ENCODE data around the gene PCDHGA5. TPM values are rescaled to one million over a fixed set of nuclear protein-coding genes. Genes with fewer than 3 reads are reported as not detected.
A peak's percentile ranks its signal among the peaks of the same experiment; 100 is the strongest.
"Not testable (repeated sequence)": the region's sequence is repeated elsewhere in the genome, so short reads cannot be mapped to it uniquely, and the experiment has no call there.

Gene PCDHGA5
- total RNA-seq, 2 donors from 2014 or later = 0.11 TPM; not detected in 1

GRCh38 chr5:141366016-141366896 is 2.3 kb downstream of the PCDHGA5 start:
- no peak for ATAC-seq (replicated peaks)
- Mint-ChIP-seq H3K27ac (no peak overlapping the region), H3K4me1 (peaks cover 13% of the 10 kb centered on the region), H3K36me3 (ENCODE audit: low read depth) (peaks cover 10% of the 10 kb centered on the region), H3K27me3 (peaks cover 62% of the 10 kb centered on the region), H3K9me3 (peaks cover 16% of the 10 kb centered on the region), H3K4me3 (no peak overlapping the region)

- H3K36me3 Mint-ChIP-seq (ENCODE audit: low read depth) = no peaks in the 10 kb centered on the region
- H3K27ac Mint-ChIP-seq = no peak within 1 kb of the TSS
- H3K9me3 Mint-ChIP-seq = peaks cover 10% of the 10 kb centered on the region
- peaks cover 53% of the 10 kb centered on the region for H3K27me3 Mint-ChIP-seq
- H3K4me3 Mint-ChIP-seq = peak within 1 kb of the TSS; percentile 74
- H3K4me1 Mint-ChIP-seq = peaks cover 8% of the 10 kb centered on the region
- ATAC-seq (replicated peaks) = peak; percentile 63
Measured at GRCh38 chr5:141369994-141370848, 6.3 kb downstream of the PCDHGA5 start, which contains the start of gene PCDHGB3. TSS of gene PCDHGB3 (plus strand) at chr5:141370242. CDS start at chr5:141370395, 153 bp downstream.

- peaks cover 8% of the 10 kb centered on the region for H3K9me3 Mint-ChIP-seq
- peaks cover 8% of the 10 kb centered on the region for H3K4me1 Mint-ChIP-seq
- H3K4me3 Mint-ChIP-seq = no peak overlapping the region
- no peaks in the 10 kb centered on the region for H3K36me3 Mint-ChIP-seq (ENCODE audit: low read depth)
- ATAC-seq (replicated peaks) = no peak
- H3K27ac Mint-ChIP-seq = no peak overlapping the region
- peaks cover 46% of the 10 kb centered on the region for H3K27me3 Mint-ChIP-seq
Measured at GRCh38 chr5:141371572-141372475, 7.9 kb downstream of the PCDHGA5 start.

- peaks cover 41% of the 10 kb centered on the region for H3K27me3 Mint-ChIP-seq
- peaks cover 8% of the 10 kb centered on the region for H3K9me3 Mint-ChIP-seq
- H3K27ac Mint-ChIP-seq = no peak within 1 kb of the TSS
- peak within 1 kb of the TSS; percentile 44 for H3K4me3 Mint-ChIP-seq
- no peak for ATAC-seq (replicated peaks)
- no peaks in the 10 kb centered on the region for H3K36me3 Mint-ChIP-seq (ENCODE audit: low read depth)
- H3K4me1 Mint-ChIP-seq = peaks cover 8% of the 10 kb centered on the region
Measured at GRCh38 chr5:141373673-141374317, 9.8 kb downstream of the PCDHGA5 start, which contains the start of gene PCDHGA6. TSS of gene PCDHGA6 (plus strand) at chr5:141373891. CDS start at chr5:141374084, 193 bp downstream.

GRCh38 chr5:141374627-141375026 is 10.7 kb downstream of the PCDHGA5 start:
- peaks cover 41% of the 10 kb centered on the region for H3K27me3 Mint-ChIP-seq
- no peak overlapping the region for H3K4me3 Mint-ChIP-seq
- H3K4me1 Mint-ChIP-seq = peaks cover 8% of the 10 kb centered on the region
- no peak for ATAC-seq (replicated peaks)
- no peaks in the 10 kb centered on the region for H3K36me3 Mint-ChIP-seq (ENCODE audit: low read depth)
- H3K27ac Mint-ChIP-seq = no peak overlapping the region
- H3K9me3 Mint-ChIP-seq = peaks cover 8% of the 10 kb centered on the region

GRCh38 chr5:141375444-141376155 is 11.6 kb downstream of the PCDHGA5 start:
- H3K27ac Mint-ChIP-seq; H3K36me3 Mint-ChIP-seq (ENCODE audit: low read depth): not testable (repeated sequence)

GRCh38 chr5:141382469-141383294 is 18.7 kb downstream of the PCDHGA5 start, which contains the start of gene PCDHGA7:
TSS of gene PCDHGA7 (plus strand) at chr5:141382742. CDS start at chr5:141382900, 158 bp downstream.
- Mint-ChIP-seq H3K9me3 (peaks cover 5% of the 10 kb centered on the region), H3K4me1 (no peaks in the 10 kb centered on the region), H3K36me3 (ENCODE audit: low read depth) (peaks cover 5% of the 10 kb centered on the region), H3K27ac (no peak within 1 kb of the TSS), H3K4me3 (peak within 1 kb of the TSS; percentile 45), H3K27me3 (peaks cover 49% of the 10 kb centered on the region)
- ATAC-seq (replicated peaks) = no peak

More at GRCh38 chr5:141375444-141376155, 11.6 kb downstream of the PCDHGA5 start:
- H3K27me3 Mint-ChIP-seq = peaks cover 38% of the 10 kb centered on the region
- not testable (repeated sequence) for H3K4me3 Mint-ChIP-seq; H3K9me3 Mint-ChIP-seq; H3K4me1 Mint-ChIP-seq; ATAC-seq (replicated peaks)

- H3K36me3 Mint-ChIP-seq (ENCODE audit: low read depth) = peaks cover 6% of the 10 kb centered on the region
- no peak overlapping the region for H3K4me3 Mint-ChIP-seq
- ATAC-seq (replicated peaks) = no peak
- no peak overlapping the region for H3K27ac Mint-ChIP-seq
- no peaks in the 10 kb centered on the region for H3K4me1 Mint-ChIP-seq
- H3K27me3 Mint-ChIP-seq = peaks cover 51% of the 10 kb centered on the region
- peaks cover 7% of the 10 kb centered on the region for H3K9me3 Mint-ChIP-seq
Measured at GRCh38 chr5:141383345-141383744, 19.4 kb downstream of the PCDHGA5 start.

- no peak overlapping the region for H3K4me3 Mint-ChIP-seq
- no peak for ATAC-seq (replicated peaks)
- H3K36me3 Mint-ChIP-seq (ENCODE audit: low read depth) = peaks cover 11% of the 10 kb centered on the region
- H3K27me3 Mint-ChIP-seq = peaks cover 54% of the 10 kb centered on the region
- H3K9me3 Mint-ChIP-seq = peaks cover 14% of the 10 kb centered on the region
- no peak overlapping the region for H3K27ac Mint-ChIP-seq
- H3K4me1 Mint-ChIP-seq = no peaks in the 10 kb centered on the region
Measured at GRCh38 chr5:141384471-141385267, 20.7 kb downstream of the PCDHGA5 start.

- not testable (repeated sequence) for H3K4me1 Mint-ChIP-seq, H3K27ac Mint-ChIP-seq
- H3K36me3 Mint-ChIP-seq (ENCODE audit: low read depth) = peaks cover 12% of the 10 kb centered on the region
- H3K27me3 Mint-ChIP-seq = peaks cover 60% of the 10 kb centered on the region
- peak; percentile 48 for ATAC-seq (replicated peaks)
- peak within 1 kb of the TSS; percentile 22 for H3K4me3 Mint-ChIP-seq
- H3K9me3 Mint-ChIP-seq = peaks cover 22% of the 10 kb centered on the region
Measured at GRCh38 chr5:141387557-141388311, 23.8 kb downstream of the PCDHGA5 start, which contains the start of gene PCDHGB4. TSS of gene PCDHGB4 (plus strand) at chr5:141387698. CDS start at chr5:141387885, 187 bp downstream.

GRCh38 chr5:141388661-141389060 is 24.7 kb downstream of the PCDHGA5 start:
- Mint-ChIP-seq H3K36me3 (ENCODE audit: low read depth) (peaks cover 10% of the 10 kb centered on the region), H3K9me3 (peaks cover 22% of the 10 kb centered on the region), H3K27me3 (peaks cover 59% of the 10 kb centered on the region)

More at GRCh38 chr5:141388661-141389060, 24.7 kb downstream of the PCDHGA5 start:
- no peak overlapping the region for H3K4me3 Mint-ChIP-seq
- H3K27ac Mint-ChIP-seq = no peak overlapping the region
- no peaks in the 10 kb centered on the region for H3K4me1 Mint-ChIP-seq
- ATAC-seq (replicated peaks) = no peak
